Stomach smooth muscle (tissue), 2 donors: Measurements from ENCODE around the gene PDE5A.

Source experiments
- H3K27ac ChIP-seq: one replicate; pipeline ENCODE4 v1.7.0; 2013; ENCODE audit warnings: mild to moderate bottlenecking, low read length, inconsistent platforms
- H3K27me3 ChIP-seq, 2 donors: one replicate each; pipeline ENCODE4 v1.7.0; 2013; ENCODE audit warnings: low read length in 2 of 2; ENCODE audit not compliant: insufficient read depth in 2 of 2, control insufficient read depth in 1 of 2
- H3K36me3 ChIP-seq, 2 donors: one replicate each; pipeline ENCODE4 v1.7.0; 2013; ENCODE audit warnings: low read length in 2 of 2; ENCODE audit not compliant: control insufficient read depth in 2 of 2, insufficient read depth in 2 of 2
- H3K4me1 ChIP-seq: one replicate; pipeline ENCODE4 v1.7.0; 2013; ENCODE audit warnings: low read length; ENCODE audit not compliant: control insufficient read depth, insufficient read depth
- H3K4me3 ChIP-seq, 2 donors: one replicate each; pipeline ENCODE4 v1.7.0; 2013; ENCODE audit warnings: low read length in 2 of 2
- H3K9ac ChIP-seq, 2 donors: one replicate each; pipeline ENCODE4 v1.7.0; 2013; ENCODE audit warnings: low read length in 2 of 2, mild to moderate bottlenecking in 1 of 2
- H3K9me3 ChIP-seq, 2 donors: one replicate each; pipeline ENCODE4 v1.7.0; 2013; ENCODE audit warnings: low read length in 2 of 2; ENCODE audit not compliant: control insufficient read depth in 2 of 2
- donor health status: healthy.
- donor health status: Pancreatic carcinoma.

The PDE5A gene

GRCh38 chr4:119625761-119626160, 2.8 kb downstream of the PDE5A start:
- peak overlapping the region; percentile 90 to 95 for H3K4me3 ChIP-seq
- peaks cover 6% of the 10 kb centered on the region for H3K4me1 ChIP-seq
- no peaks in the 10 kb centered on the region for H3K27me3 ChIP-seq
- peak overlapping the region; percentile 85 to 89 for H3K9ac ChIP-seq
- H3K27ac ChIP-seq = peak overlapping the region; percentile 87
- H3K9me3 ChIP-seq = no peaks in the 10 kb centered on the region
- no peaks in the 10 kb centered on the region for H3K36me3 ChIP-seq

DNA sequence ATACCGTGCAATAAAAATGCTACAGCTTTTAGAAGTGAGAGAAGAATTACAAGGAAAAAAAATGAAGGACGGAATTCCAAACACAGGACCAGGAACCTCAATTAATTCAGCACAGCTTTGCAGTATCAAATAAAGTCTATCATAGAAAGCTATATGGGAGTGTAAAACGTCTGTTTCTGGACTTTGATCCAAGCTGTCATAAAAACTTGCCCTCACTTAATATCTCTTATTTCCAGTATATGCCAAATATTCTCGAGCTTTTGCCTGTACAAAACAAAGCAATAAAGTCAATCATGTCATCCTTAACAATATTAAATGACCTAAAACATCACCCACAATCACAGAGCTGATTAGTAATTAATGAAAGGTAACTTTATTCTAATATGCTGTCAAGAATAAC, 4.2 kb downstream of the PDE5A start:
- H3K9ac ChIP-seq = peak overlapping the region in 1 of 2 donors; percentile 50
- H3K27me3 ChIP-seq = no peaks in the 10 kb centered on the region
- H3K27ac ChIP-seq = peak overlapping the region; percentile 11
- H3K4me3 ChIP-seq = peak overlapping the region; percentile 52 to 90
- no peaks in the 10 kb centered on the region for H3K9me3 ChIP-seq
- H3K4me1 ChIP-seq = peaks cover 5% of the 10 kb centered on the region
- H3K36me3 ChIP-seq = no peaks in the 10 kb centered on the region

- Histone ChIP-seq H3K4me3 (peak overlapping the region in 1 of 2 donors; percentile 90), H3K27ac (no peak overlapping the region), H3K9ac (peak overlapping the region; percentile 16 to 22)
Measured at GRCh38 chr4:119623025-119623424, 5.6 kb downstream of the PDE5A start.

DNA sequence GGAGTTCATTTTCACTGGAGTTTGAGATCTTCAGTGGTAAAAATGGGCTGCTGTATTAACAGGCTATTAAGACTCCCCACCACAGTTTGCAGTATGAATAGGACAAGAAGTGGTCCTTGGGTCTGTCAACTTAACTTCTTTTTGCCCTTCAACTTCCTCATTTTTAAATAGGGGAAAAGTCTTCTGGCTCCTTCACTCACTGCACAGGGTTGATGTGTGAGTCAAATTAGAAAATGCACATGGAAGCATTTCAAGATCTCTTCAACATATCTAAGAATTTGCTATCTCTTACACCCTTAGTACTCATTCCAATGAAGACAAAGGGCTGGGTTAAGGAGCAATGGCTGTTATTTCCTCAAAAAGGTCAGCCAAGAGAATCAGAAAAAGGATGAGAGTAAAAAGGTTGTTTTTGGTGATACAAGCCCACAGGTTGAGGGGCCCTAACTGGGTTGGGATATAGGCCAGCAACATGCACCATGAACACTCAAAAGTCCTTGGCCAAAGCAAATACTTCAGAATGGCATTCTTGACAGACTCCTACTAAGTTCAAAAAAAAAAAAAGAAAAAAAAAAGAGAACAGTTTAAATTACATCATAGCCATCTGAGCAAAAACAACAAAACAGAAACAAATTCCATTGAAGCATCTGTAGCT, 13.4 kb downstream of the PDE5A start:
- Histone ChIP-seq H3K4me1 (peaks cover 10% of the 10 kb centered on the region), H3K4me3 (no peak overlapping the region), H3K27me3 (no peaks in the 10 kb centered on the region), H3K36me3 (peaks cover 2 to 9% of the 10 kb centered on the region in 2 donors), H3K27ac (no peak overlapping the region), H3K9ac (no peak overlapping the region), H3K9me3 (no peaks in the 10 kb centered on the region)

More at GRCh38 chr4:119623025-119623424, 5.6 kb downstream of the PDE5A start:
- Histone ChIP-seq H3K9me3 (no peaks in the 10 kb centered on the region), H3K4me1 (peaks cover 6% of the 10 kb centered on the region), H3K27me3 (no peaks in the 10 kb centered on the region), H3K36me3 (no peaks in the 10 kb centered on the region)

GRCh38 chr4:119604266-119604665, 24.3 kb downstream of the PDE5A start:
- no peak overlapping the region for H3K9ac ChIP-seq
- no peak overlapping the region for H3K27ac ChIP-seq
- no peaks in the 10 kb centered on the region for H3K9me3 ChIP-seq
- no peak overlapping the region for H3K4me3 ChIP-seq
- peaks cover 6 to 10% of the 10 kb centered on the region in 2 donors for H3K36me3 ChIP-seq
- peaks cover 4% of the 10 kb centered on the region for H3K4me1 ChIP-seq
- H3K27me3 ChIP-seq = no peaks in the 10 kb centered on the region

GRCh38 chr4:119602366-119602765, 26.2 kb downstream of the PDE5A start:
- Histone ChIP-seq H3K36me3 (peaks cover 6 to 13% of the 10 kb centered on the region in 2 donors), H3K27me3 (no peaks in the 10 kb centered on the region), H3K9me3 (no peaks in the 10 kb centered on the region), H3K4me3 (no peak overlapping the region), H3K9ac (no peak overlapping the region), H3K27ac (no peak overlapping the region), H3K4me1 (peaks cover 4% of the 10 kb centered on the region)

DNA sequence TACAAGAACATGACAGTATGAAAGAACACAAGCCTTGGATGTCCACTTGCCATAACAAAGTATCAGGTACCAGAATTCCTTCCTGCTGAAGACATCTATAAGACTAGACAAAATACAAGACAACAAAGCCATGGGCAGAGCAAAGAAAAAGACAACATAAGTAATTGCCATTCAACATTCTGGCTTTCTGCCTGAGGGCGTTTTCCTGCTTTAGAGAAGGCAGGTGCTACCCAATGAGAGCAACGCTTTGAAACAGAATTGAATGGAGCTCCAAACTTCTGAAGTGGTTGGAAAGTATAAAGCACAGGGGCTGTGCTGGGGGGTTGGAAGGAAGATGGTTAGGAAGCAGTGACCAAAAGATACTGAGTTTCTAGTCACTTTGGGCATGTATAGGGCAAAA, 30.1 kb downstream of the PDE5A start:
- no peak overlapping the region for H3K4me3 ChIP-seq
- no peaks in the 10 kb centered on the region for H3K9me3 ChIP-seq
- no peaks in the 10 kb centered on the region for H3K4me1 ChIP-seq
- no peak overlapping the region for H3K9ac ChIP-seq
- H3K27ac ChIP-seq = no peak overlapping the region
- no peaks in the 10 kb centered on the region for H3K27me3 ChIP-seq
- H3K36me3 ChIP-seq = peaks cover 3 to 6% of the 10 kb centered on the region in 2 donors

GRCh38 chr4:119597377-119597776, 31.2 kb downstream of the PDE5A start:
- Histone ChIP-seq H3K36me3 (peaks cover 6 to 7% of the 10 kb centered on the region in 2 donors), H3K27me3 (no peaks in the 10 kb centered on the region), H3K27ac (no peak overlapping the region), H3K4me1 (no peaks in the 10 kb centered on the region), H3K4me3 (no peak overlapping the region), H3K9me3 (no peaks in the 10 kb centered on the region), H3K9ac (no peak overlapping the region)

GRCh38 chr4:119593698-119594097, 34.9 kb downstream of the PDE5A start:
- Histone ChIP-seq H3K27me3 (no peaks in the 10 kb centered on the region), H3K9ac (no peak overlapping the region), H3K27ac (no peak overlapping the region), H3K4me1 (peaks cover 10% of the 10 kb centered on the region), H3K36me3 (peaks cover 5 to 7% of the 10 kb centered on the region in 2 donors), H3K9me3 (no peaks in the 10 kb centered on the region), H3K4me3 (no peak overlapping the region)

DNA sequence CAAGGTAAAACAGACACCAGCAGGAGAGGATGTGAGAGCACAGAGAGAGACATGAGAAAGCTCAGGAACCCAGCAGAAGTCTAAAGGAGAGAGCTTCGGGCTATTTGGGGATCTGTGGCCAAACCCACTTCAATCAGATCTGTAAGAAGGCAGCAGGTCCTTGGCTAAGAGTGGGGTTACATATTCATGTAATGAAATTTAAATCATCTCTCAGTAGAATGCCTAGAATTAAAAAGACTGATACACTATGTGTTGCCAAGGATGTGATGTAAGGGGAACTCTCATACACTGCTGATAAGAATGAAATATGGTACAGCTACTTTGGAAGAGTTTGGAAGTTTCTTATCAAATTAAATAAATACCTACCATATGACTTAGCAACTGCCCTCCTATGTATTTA, 35.8 kb downstream of the PDE5A start:
- no peak overlapping the region for H3K4me3 ChIP-seq
- no peaks in the 10 kb centered on the region for H3K9me3 ChIP-seq
- H3K27me3 ChIP-seq = no peaks in the 10 kb centered on the region
- no peak overlapping the region for H3K27ac ChIP-seq
- peaks cover 10% of the 10 kb centered on the region for H3K4me1 ChIP-seq
- H3K36me3 ChIP-seq = peaks cover 3 to 7% of the 10 kb centered on the region in 2 donors
- no peak overlapping the region for H3K9ac ChIP-seq

DNA sequence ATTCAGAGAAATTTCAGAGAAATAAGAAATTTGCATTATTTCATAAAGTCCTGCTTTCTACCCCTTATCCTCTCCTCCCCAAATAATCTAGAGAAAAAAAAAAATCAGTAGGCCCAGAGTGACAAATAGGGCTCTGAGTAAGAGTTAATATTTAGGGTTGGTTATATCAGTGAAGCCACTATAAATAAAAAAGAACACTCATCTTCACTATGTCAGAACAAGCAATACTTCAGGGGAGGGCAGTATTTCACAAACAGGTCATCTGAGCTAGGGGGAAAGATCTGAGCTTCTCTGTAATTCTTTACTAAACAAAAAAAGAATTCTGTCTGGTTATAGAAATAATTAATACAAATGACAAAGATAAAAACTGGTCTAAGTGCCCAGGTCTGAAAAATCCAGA, 39.4 kb downstream of the PDE5A start:
- Histone ChIP-seq H3K4me1 (peaks cover 10% of the 10 kb centered on the region), H3K27ac (peak overlapping the region; percentile 69), H3K36me3 (peaks cover 0 to 4% of the 10 kb centered on the region in 2 donors), H3K4me3 (no peak overlapping the region), H3K27me3 (no peaks in the 10 kb centered on the region), H3K9me3 (no peaks in the 10 kb centered on the region), H3K9ac (no peak overlapping the region)
